ENCODE data around the gene SMPD3. TPM values are rescaled to one million over a fixed set of nuclear protein-coding genes. Genes with fewer than 3 reads are reported as not detected.

Gene SMPD3
- total RNA-seq, 1 experiment from 2014 or later: 0.89 TPM

DNA sequence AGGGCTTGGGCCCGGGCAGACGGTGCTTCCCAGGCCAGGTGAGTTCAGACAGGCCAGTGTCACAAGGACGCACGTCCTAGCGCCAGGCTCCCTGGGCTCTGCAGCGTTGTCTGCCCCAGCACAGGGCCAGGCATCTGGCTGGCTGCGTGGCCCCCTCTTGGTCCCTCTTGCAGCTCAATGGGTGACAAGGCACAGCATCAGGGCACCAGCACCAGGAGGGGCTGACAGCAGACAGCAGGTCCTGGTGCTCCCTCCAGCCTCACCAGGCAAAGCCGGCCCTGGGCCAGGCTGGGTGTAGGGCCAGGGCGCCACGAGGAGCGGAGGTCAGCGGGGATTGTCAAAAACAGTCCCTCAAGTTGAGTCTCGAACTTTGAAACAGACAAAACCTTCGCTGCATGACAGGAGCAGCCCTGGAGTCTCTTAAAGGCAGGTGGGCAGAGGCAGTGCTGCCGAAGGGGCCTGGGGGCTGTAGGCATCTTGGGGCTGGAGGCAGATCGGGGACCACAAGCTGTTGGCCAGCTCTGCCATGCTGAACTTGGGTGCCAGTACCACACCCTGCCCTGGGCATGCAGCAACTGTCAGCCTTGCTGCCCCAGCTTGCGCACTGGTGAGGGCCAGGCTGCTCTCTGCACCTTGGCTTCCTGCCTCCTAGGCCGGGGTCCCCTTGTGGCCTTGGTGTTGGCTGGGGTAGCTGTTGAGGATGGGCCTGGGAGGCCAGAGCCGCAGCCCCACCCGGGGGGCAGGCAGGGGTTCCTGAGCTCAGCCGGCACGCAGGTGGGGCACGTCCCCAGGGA, 88.7 kb downstream of the SMPD3 start:
- ChIA-PET POLR2A (no interaction called here), CTCF (no interaction called here), RAD21 (ENCODE audit: low non-redundant PET in 1 of 2, low total read pairs in 2 of 2, uncharacterized antibody in 2 of 2, unreplicated experiment in 2 of 2) (no interaction called here)
- H2AFZ ChIP-seq (ENCODE audit: low read depth, low read length, poor library complexity, severe bottlenecking): no peak overlapping the region
- no peak for ATAC-seq
- no peaks in the 10 kb centered on the region for H4K20me1 ChIP-seq (ENCODE audit: insufficient read depth)
- no peaks in the 10 kb centered on the region for H3K9me2 ChIP-seq (ENCODE audit: insufficient read depth)
- intact Hi-C loops (cut with micrococcal nuclease): no loop called here
- H3K4me3 ChIP-seq (replicated peaks in 1 of 2; ENCODE audit: low read depth in 1 of 2, low read length in 2 of 2): no peak overlapping the region
- H3K4me1 ChIP-seq (ENCODE audit: control insufficient read depth in 1 of 2, insufficient read depth in 2 of 2, low read length in 2 of 2): no peaks in the 10 kb centered on the region
- H3K4me2 ChIP-seq (ENCODE audit: low read length): no peak overlapping the region
- TF ChIP-seq, protein P1, sequence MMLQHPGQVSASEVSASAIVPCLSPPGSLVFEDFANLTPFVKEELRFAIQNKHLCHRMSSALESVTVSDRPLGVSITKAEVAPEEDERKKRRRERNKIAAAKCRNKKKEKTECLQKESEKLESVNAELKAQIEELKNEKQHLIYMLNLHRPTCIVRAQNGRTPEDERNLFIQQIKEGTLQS (IDR thresholded peaks at IDR 0.05): no peak
- TF ChIP-seq CEBPB (IDR thresholded peaks at IDR 0.05; ENCODE audit: low read depth) (no peak), YY1 (IDR thresholded peaks at IDR 0.05; ENCODE audit: extremely low read depth, insufficient replicate concordance, low read depth, low read length) (no peak), TCF7L2 (IDR thresholded peaks at IDR 0.05; ENCODE audit: borderline replicate concordance, extremely low read depth, insufficient read depth, insufficient read length) (no peak)
- TF ChIP-seq, protein P2, sequence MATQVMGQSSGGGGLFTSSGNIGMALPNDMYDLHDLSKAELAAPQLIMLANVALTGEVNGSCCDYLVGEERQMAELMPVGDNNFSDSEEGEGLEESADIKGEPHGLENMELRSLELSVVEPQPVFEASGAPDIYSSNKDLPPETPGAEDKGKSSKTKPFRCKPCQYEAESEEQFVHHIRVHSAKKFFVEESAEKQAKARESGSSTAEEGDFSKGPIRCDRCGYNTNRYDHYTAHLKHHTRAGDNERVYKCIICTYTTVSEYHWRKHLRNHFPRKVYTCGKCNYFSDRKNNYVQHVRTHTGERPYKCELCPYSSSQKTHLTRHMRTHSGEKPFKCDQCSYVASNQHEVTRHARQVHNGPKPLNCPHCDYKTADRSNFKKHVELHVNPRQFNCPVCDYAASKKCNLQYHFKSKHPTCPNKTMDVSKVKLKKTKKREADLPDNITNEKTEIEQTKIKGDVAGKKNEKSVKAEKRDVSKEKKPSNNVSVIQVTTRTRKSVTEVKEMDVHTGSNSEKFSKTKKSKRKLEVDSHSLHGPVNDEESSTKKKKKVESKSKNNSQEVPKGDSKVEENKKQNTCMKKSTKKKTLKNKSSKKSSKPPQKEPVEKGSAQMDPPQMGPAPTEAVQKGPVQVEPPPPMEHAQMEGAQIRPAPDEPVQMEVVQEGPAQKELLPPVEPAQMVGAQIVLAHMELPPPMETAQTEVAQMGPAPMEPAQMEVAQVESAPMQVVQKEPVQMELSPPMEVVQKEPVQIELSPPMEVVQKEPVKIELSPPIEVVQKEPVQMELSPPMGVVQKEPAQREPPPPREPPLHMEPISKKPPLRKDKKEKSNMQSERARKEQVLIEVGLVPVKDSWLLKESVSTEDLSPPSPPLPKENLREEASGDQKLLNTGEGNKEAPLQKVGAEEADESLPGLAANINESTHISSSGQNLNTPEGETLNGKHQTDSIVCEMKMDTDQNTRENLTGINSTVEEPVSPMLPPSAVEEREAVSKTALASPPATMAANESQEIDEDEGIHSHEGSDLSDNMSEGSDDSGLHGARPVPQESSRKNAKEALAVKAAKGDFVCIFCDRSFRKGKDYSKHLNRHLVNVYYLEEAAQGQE (IDR thresholded peaks at IDR 0.05; ENCODE audit: low read depth): no peak
- no peaks in the 10 kb centered on the region for H3K79me2 ChIP-seq (ENCODE audit: insufficient read depth, low read length)
- H3K27ac ChIP-seq (ENCODE audit: low read depth, low read length): no peak overlapping the region
- no TSS peak for BruUV-seq (replicated peaks)
- DNase-seq (ENCODE audit: low read depth, low spot score): no peak
- H3K9ac ChIP-seq (ENCODE audit: low read length): no peak overlapping the region
- no peaks in the 10 kb centered on the region for H3K27me3 ChIP-seq (ENCODE audit: insufficient read depth, low read length)
- peaks cover 0 to 4% of the 10 kb centered on the region in 2 experiments; a peak in 1 of 4 replicates for H3K36me3 ChIP-seq (ENCODE audit: control insufficient read depth in 1 of 2, insufficient read depth in 2 of 2, low read length in 2 of 2)
- no peaks in the 10 kb centered on the region for H3K9me3 ChIP-seq (ENCODE audit: control insufficient read depth in 1 of 2, insufficient read depth in 1 of 2, low read depth in 1 of 2, low read length in 2 of 2)

All from HCT116 (cell line).